Tibial artery (tissue), 4 donors: ENCODE measurements around the gene HTR5A.

Experiments used
- DNase-seq, 2 donors: peaks; one replicate each; pipeline ENCODE4 v3.0.0-alpha.2; 2019
- H3K27ac ChIP-seq, 2 donors: fragments of 200-600 bp; sonication (generic) in 1 of 2; 1 replicate in 1 of 2; 2 replicates in 1 of 2; pipeline ENCODE4 v1.5.1; 2018 to 2019; ENCODE audit warnings: mild to moderate bottlenecking in 1 of 2
- H3K27me3 ChIP-seq, 2 donors: fragments of 200-600 bp; sonication (generic) in 1 of 2; one replicate each; pipeline versions ENCODE4 v1.5.1 to v1.6.0; 2016 to 2019
- H3K36me3 ChIP-seq, 3 donors: fragments of 200-600 bp; sonication (generic) in 2 of 3; one replicate each; pipeline ENCODE4 v1.5.1; 2016 to 2019; ENCODE audit warnings: mild to moderate bottlenecking in 2 of 3
- H3K4me1 ChIP-seq, 4 donors: fragments of 200-600 bp; sonication (generic) in 2 of 4; 1 replicate in 3 of 4; 2 replicates in 1 of 4; pipeline ENCODE4 v1.5.1; 2016 to 2019
- H3K4me3 ChIP-seq, 2 donors: fragments of 200-600 bp; sonication (generic) in 1 of 2; 1 replicate in 1 of 2; 2 replicates in 1 of 2; pipeline ENCODE4 v1.5.1; 2018 to 2019; ENCODE audit warnings: mild to moderate bottlenecking in 2 of 2
- H3K9me3 ChIP-seq, 3 donors: fragments of 200-600 bp; sonication (generic) in 1 of 3; one replicate each; pipeline ENCODE4 v1.5.1; 2016 to 2019
- CTCF ChIP-seq, 2 experiments: fragments of 200-600 bp in 1 of 2; fragments of 450-650 bp in 1 of 2; IDR thresholded peaks; one replicate each; pipeline ENCODE4 v1.5.1; 2017 to 2019; ENCODE audit warnings: antibody characterized with exemption in 2 of 2, mild to moderate bottlenecking in 1 of 2, moderate library complexity in 1 of 2
- intact Hi-C: fragments of 100-400 bp; cut with DNase I; formaldehyde crosslinking; loops from one replicate; pipeline ENCODE4 v1.15.0; 2023; ENCODE audit warnings: low total_unique reads

The HTR5A gene

DNA sequence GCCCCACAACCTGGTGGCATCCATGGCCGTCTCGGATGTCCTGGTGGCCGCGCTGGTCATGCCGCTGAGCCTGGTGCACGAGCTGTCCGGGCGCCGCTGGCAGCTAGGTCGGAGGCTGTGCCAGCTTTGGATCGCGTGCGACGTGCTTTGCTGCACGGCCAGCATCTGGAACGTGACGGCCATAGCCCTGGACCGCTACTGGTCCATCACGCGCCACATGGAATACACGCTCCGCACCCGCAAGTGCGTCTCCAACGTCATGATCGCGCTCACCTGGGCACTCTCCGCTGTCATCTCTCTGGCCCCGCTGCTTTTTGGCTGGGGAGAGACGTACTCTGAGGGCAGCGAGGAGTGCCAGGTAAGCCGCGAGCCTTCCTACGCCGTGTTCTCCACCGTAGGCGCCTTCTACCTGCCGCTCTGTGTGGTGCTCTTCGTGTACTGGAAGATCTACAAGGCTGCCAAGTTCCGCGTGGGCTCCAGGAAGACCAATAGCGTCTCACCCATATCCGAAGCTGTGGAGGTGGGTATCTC lies 1.1 kb downstream of the HTR5A start:
- Histone ChIP-seq H3K4me3 (no peak overlapping the region), H3K27ac (no peak overlapping the region), H3K36me3 (no peaks in the 10 kb centered on the region), H3K4me1 (peaks cover 0 to 4% (median 0%) of the 10 kb centered on the region in 4 donors), H3K9me3 (no peaks in the 10 kb centered on the region), H3K27me3 (peaks cover 0 to 14% of the 10 kb centered on the region in 2 donors)
- no peak for DNase-seq
- TF ChIP-seq CTCF (IDR thresholded peaks at IDR 0.05), result no peak
- intact Hi-C loops, result no loop called here

DNA sequence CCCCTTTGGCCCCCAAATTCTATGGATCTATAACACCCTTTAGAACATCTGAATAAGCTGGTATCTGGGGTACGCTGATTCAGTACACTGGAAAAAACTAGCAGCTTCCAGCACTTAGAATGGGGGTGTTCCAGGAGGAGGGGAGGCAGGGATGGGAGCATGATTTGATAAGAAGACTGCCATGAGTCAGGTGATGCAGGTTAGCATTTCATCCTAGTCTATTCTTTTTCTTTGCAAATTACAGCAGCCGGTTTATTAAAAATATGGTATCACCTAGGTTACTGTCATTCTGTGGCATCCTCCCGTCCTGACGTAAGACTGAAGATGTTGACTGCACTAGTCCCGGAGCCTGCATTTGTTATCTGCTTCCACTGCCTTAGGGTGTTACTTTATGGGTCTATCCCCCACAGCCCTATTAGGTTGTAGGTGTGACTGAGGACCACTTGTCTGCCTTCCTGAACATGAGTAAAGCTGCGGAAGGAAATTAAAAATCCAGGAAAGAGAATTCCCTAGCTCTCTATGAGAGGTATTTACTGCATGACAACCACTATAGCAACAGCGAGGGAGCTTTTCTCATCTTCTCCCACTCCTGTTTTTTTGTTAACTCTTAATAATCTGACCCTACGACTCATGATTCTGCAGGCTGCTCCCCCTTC lies 1.9 kb downstream of the HTR5A start:
- H3K4me3 ChIP-seq, result no peak overlapping the region
- H3K36me3 ChIP-seq, result no peaks in the 10 kb centered on the region
- TF ChIP-seq CTCF (IDR thresholded peaks at IDR 0.05), result no peak
- intact Hi-C loops, result no loop called here
- H3K27me3 ChIP-seq, result peaks cover 0 to 14% of the 10 kb centered on the region in 2 donors
- H3K27ac ChIP-seq, result no peak overlapping the region
- H3K4me1 ChIP-seq, result peaks cover 0 to 4% (median 0%) of the 10 kb centered on the region in 4 donors
- no peak for DNase-seq
- no peaks in the 10 kb centered on the region for H3K9me3 ChIP-seq

- no peak for TF ChIP-seq CTCF (IDR thresholded peaks at IDR 0.05)
- H3K4me3 ChIP-seq, result no peak overlapping the region
- DNase-seq, result no peak
- H3K27ac ChIP-seq, result no peak overlapping the region
- H3K4me1 ChIP-seq, result peaks cover 0 to 4% (median 0%) of the 10 kb centered on the region in 4 donors
- peaks cover 0 to 14% of the 10 kb centered on the region in 2 donors for H3K27me3 ChIP-seq
- no peaks in the 10 kb centered on the region for H3K36me3 ChIP-seq
- H3K9me3 ChIP-seq, result no peaks in the 10 kb centered on the region
- intact Hi-C loops, result no loop called here
Measured at GRCh38 chr7:155073922-155074321, 3.8 kb downstream of the HTR5A start.

- H3K27ac ChIP-seq, result no peak overlapping the region
- H3K4me1 ChIP-seq, result no peaks in the 10 kb centered on the region
- no peaks in the 10 kb centered on the region for H3K36me3 ChIP-seq
- DNase-seq, result no peak
- H3K27me3 ChIP-seq, result no peaks in the 10 kb centered on the region
- no peak overlapping the region for H3K4me3 ChIP-seq
- no peak for TF ChIP-seq CTCF (IDR thresholded peaks at IDR 0.05)
- intact Hi-C loops, result no loop called here
- H3K9me3 ChIP-seq, result no peaks in the 10 kb centered on the region
Measured at GRCh38 chr7:155084021-155084420, 13.9 kb downstream of the HTR5A start.

GRCh38 chr7:155084969-155085368 lies 14.8 kb downstream of the HTR5A start:
- H3K4me1 ChIP-seq, result no peaks in the 10 kb centered on the region
- TF ChIP-seq CTCF (IDR thresholded peaks at IDR 0.05), result no peak
- H3K27ac ChIP-seq, result no peak overlapping the region
- H3K36me3 ChIP-seq, result no peaks in the 10 kb centered on the region
- intact Hi-C loops, result no loop called here
- DNase-seq, result no peak
- H3K9me3 ChIP-seq, result no peaks in the 10 kb centered on the region
- no peak overlapping the region for H3K4me3 ChIP-seq
- no peaks in the 10 kb centered on the region for H3K27me3 ChIP-seq
